ENCODE results near the gene RABGAP1.

RABGAP1 gene

GRCh38 chr9:123046406-123047195 is 105.8 kb downstream of the RABGAP1 start:
- DNase-seq = no peak

- no peak for DNase-seq
Measured at GRCh38 chr9:123048748-123049147, 107.9 kb downstream of the RABGAP1 start.

- no peak for DNase-seq
Measured at GRCh38 chr9:123049589-123050222, 108.9 kb downstream of the RABGAP1 start.

- no peak for DNase-seq
Measured at GRCh38 chr9:123053046-123053445, 112.2 kb downstream of the RABGAP1 start.

GRCh38 chr9:123053711-123054110 is 112.9 kb downstream of the RABGAP1 start:
- DNase-seq = no peak

GRCh38 chr9:123058834-123059233 is 118.0 kb downstream of the RABGAP1 start:
- peak in 1 of 58 donors; percentile 25 for DNase-seq

GRCh38 chr9:123059472-123060220 is 118.8 kb downstream of the RABGAP1 start:
- DNase-seq = no peak

GRCh38 chr9:123061216-123061615 is 120.4 kb downstream of the RABGAP1 start:
- DNase-seq = no peak

- no peak for DNase-seq
Measured at GRCh38 chr9:123062351-123063176, 121.7 kb downstream of the RABGAP1 start.

GRCh38 chr9:123063177-123063598 is 122.4 kb downstream of the RABGAP1 start:
- DNase-seq = no peak

- DNase-seq = peak in 1 of 58 donors; percentile 22
Measured at GRCh38 chr9:123063896-123064295, 123.1 kb downstream of the RABGAP1 start.

- no peak for DNase-seq
Measured at GRCh38 chr9:123064716-123065115, 123.9 kb downstream of the RABGAP1 start.

- DNase-seq = no peak
Measured at GRCh38 chr9:123065196-123065595, 124.4 kb downstream of the RABGAP1 start.

- no peak for DNase-seq
Measured at GRCh38 chr9:123067136-123067535, 126.3 kb downstream of the RABGAP1 start.

- DNase-seq = no peak
Measured at GRCh38 chr9:123069010-123069481, 128.2 kb downstream of the RABGAP1 start.

- no peak for DNase-seq
Measured at GRCh38 chr9:123070198-123070597, 129.4 kb downstream of the RABGAP1 start.

- DNase-seq = no peak
Measured at GRCh38 chr9:123072407-123072995, 131.7 kb downstream of the RABGAP1 start.

GRCh38 chr9:123073441-123073840 is 132.6 kb downstream of the RABGAP1 start:
- DNase-seq = no peak

GRCh38 chr9:123073991-123074422 is 133.2 kb downstream of the RABGAP1 start:
- no peak for DNase-seq

GRCh38 chr9:123074628-123075027 is 133.8 kb downstream of the RABGAP1 start:
- no peak for DNase-seq

- DNase-seq = no peak
Measured at GRCh38 chr9:123080444-123080843, 139.6 kb downstream of the RABGAP1 start.

All from anterior cingulate cortex (tissue), 58 donors.